ENCODE data around the gene SF3B6.

Gene SF3B6

DNA sequence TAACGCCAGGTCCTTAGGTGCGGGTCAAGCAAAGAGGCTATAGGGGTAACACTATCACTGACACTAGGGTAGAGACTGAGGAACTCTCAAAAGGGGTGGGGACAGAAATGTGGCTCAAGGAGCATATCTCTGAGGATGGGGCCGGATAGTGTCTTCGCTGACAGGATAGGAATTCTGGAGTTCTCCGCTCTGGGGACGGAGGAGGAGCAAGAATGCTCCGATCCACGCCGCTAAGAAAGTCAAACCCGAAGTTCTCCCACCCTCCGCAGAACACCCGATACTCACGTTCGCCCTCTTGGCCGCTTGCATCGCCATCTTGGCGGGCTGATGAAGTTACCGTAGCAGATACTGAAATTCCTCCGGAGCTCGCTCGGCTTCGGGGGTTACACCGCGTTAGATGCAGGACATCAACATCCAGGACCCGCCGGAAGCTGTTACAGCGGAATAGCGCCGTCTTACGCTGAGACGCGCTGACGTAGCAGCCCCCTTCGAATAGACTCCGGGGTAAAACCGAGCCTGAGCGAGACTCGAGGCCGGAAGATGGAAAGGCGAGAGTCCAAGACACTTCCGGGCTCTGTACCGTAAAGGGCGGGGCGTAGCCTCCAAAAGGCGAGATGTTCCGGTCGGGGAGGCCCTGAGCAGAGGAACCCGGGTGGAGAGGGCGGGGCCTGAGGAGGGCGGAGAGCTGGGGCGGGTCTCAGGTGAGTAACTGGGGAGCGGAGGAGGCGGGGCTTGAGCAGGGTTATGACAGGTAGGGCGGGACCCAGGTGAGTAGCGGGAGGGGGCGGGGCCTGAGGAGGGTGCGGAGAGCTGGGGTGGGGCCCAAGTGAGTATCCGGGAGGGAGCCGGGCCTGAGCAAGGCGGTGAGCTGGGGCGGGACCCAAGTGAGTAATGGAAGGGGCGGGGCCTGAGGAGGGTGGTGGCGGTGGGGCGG is at the start of gene SF3B6:
TSS of gene SF3B6 (minus strand) at position 412 of the 934 bp plus-strand sequence. CDS start at position 315, 97 bp downstream.
- Histone ChIP-seq H3K9me3 (ENCODE audit: low read length) (no peaks in the 10 kb centered on the region), H3K4me2 (ENCODE audit: low read length) (peak within 1 kb of the TSS; percentile 82), H2AFZ (ENCODE audit: low read length) (no peak within 1 kb of the TSS)

GRCh38 chr2:24123922-24124580 is 47.9 kb upstream of the SF3B6 start:
- TF ChIP-seq, protein P1, sequence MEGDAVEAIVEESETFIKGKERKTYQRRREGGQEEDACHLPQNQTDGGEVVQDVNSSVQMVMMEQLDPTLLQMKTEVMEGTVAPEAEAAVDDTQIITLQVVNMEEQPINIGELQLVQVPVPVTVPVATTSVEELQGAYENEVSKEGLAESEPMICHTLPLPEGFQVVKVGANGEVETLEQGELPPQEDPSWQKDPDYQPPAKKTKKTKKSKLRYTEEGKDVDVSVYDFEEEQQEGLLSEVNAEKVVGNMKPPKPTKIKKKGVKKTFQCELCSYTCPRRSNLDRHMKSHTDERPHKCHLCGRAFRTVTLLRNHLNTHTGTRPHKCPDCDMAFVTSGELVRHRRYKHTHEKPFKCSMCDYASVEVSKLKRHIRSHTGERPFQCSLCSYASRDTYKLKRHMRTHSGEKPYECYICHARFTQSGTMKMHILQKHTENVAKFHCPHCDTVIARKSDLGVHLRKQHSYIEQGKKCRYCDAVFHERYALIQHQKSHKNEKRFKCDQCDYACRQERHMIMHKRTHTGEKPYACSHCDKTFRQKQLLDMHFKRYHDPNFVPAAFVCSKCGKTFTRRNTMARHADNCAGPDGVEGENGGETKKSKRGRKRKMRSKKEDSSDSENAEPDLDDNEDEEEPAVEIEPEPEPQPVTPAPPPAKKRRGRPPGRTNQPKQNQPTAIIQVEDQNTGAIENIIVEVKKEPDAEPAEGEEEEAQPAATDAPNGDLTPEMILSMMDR (IDR thresholded peaks at IDR 0.05; ENCODE audit: low read length): no peak
- TF ChIP-seq EZH2 (IDR thresholded peaks at IDR 0.05; ENCODE audit: borderline replicate concordance, low read length): no peak
- peak overlapping the region; percentile 97 for H3K4me2 ChIP-seq (ENCODE audit: low read length)

More for the DNA sequence above, at the start of gene SF3B6:
- Histone ChIP-seq H3K27me3 (ENCODE audit: insufficient read depth, low read length) (no peaks in the 10 kb centered on the region), H3K9me2 (ENCODE audit: low read depth, low read length) (no peaks in the 10 kb centered on the region), H3K79me2 (ENCODE audit: insufficient read depth, low read length) (peaks cover 10% of the 10 kb centered on the region), H3K4me3 (ENCODE audit: low read depth, low read length, poor library complexity, severe bottlenecking) (peak within 1 kb of the TSS; percentile 78), H3K4me1 (ENCODE audit: insufficient read depth, low read length, severe bottlenecking) (peaks cover 21% of the 10 kb centered on the region), H3F3A (ENCODE audit: insufficient read depth, low read length) (no peaks in the 10 kb centered on the region), H3K9ac (ENCODE audit: low read length) (peak within 1 kb of the TSS; percentile 77), H4K20me1 (ENCODE audit: insufficient read depth, low read length) (no peaks in the 10 kb centered on the region), H3K27ac (ENCODE audit: low read depth, low read length, poor library complexity, severe bottlenecking) (peak within 1 kb of the TSS; percentile 39), H3K36me3 (ENCODE audit: insufficient read depth, low read length) (peaks cover 18% of the 10 kb centered on the region; the same call in 1 of the 2 replicates)
- TF ChIP-seq EZH2 (IDR thresholded peaks at IDR 0.05; ENCODE audit: borderline replicate concordance, low read length): no peak
- TF ChIP-seq, protein P1 (IDR thresholded peaks at IDR 0.05; ENCODE audit: low read length): no peak

DNA sequence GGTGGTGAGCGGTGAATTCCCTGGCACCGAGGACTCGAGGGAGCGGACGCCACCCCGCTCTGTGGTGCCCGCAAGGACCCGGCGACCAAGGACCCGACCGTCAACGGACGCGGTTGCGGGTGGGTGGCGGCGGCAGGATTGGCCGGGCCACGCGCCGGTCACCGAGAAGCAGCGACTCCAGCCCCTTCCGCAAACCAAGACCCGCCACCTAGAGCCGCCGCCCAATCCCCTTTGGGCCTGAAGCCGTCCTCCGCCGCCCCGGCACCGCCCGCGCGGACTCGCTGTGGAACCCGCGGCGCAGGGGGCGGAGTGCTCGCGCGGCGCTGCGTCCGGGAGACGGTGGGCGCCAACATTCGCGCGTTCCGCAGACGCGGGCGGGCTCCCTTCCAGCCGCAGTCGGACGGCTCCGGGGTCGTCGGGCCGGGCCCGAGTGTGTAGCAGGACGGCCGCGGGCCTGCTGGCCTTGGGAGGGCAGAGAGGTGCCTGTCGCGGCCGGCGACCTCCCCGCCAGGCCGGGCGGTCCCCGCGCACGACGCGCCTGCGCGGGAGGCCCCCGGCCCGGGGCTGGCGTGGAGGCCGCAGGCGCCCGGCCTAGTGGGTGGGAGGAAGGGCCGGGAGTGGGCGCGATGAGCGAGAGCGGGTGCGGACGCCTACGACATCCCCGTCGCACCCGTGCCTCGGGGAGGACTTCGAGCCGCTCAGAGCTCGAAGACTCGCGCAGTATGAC is 47.2 kb upstream of the SF3B6 start, which contains the start of the genes FAM228B and PFN4:
TSS of gene FAM228B (plus strand) at position 275 of the 727 bp plus-strand sequence. CDS start 893 bp downstream, outside the sequence.
TSS of gene PFN4 (minus strand) at position 140 of the 727 bp plus-strand sequence. CDS start 799 bp downstream, outside the sequence.
- Histone ChIP-seq H2AFZ (ENCODE audit: low read length) (no peak within 1 kb of the TSS), H3K27me3 (ENCODE audit: insufficient read depth, low read length) (no peaks in the 10 kb centered on the region), H3K79me2 (ENCODE audit: insufficient read depth, low read length) (peaks cover 7% of the 10 kb centered on the region; the same call in 1 of the 2 replicates), H4K20me1 (ENCODE audit: insufficient read depth, low read length) (no peaks in the 10 kb centered on the region), H3K4me1 (ENCODE audit: insufficient read depth, low read length, severe bottlenecking) (peaks cover 22% of the 10 kb centered on the region), H3K27ac (ENCODE audit: low read depth, low read length, poor library complexity, severe bottlenecking) (peak within 1 kb of the TSS; percentile 69), H3K9me2 (ENCODE audit: low read depth, low read length) (no peaks in the 10 kb centered on the region), H3K4me2 (ENCODE audit: low read length) (peak within 1 kb of the TSS; percentile 97), H3F3A (ENCODE audit: insufficient read depth, low read length) (0 out of 2 replicates have a peak, but pooled peaks cover 5% of the 10 kb centered on the region), H3K4me3 (ENCODE audit: low read depth, low read length, poor library complexity, severe bottlenecking) (peak within 1 kb of the TSS; percentile 77), H3K9ac (ENCODE audit: low read length) (peak within 1 kb of the TSS; percentile 90), H3K9me3 (ENCODE audit: low read length) (no peaks in the 10 kb centered on the region), H3K36me3 (ENCODE audit: insufficient read depth, low read length) (no peaks in the 10 kb centered on the region)
- TF ChIP-seq, protein P1 (IDR thresholded peaks at IDR 0.05; ENCODE audit: low read length): no peak
- TF ChIP-seq EZH2 (IDR thresholded peaks at IDR 0.05; ENCODE audit: borderline replicate concordance, low read length): no peak

More at GRCh38 chr2:24123922-24124580, 47.9 kb upstream of the SF3B6 start:
- H3K9me3 ChIP-seq (ENCODE audit: low read length): no peaks in the 10 kb centered on the region
- H3K27me3 ChIP-seq (ENCODE audit: insufficient read depth, low read length): no peaks in the 10 kb centered on the region
- H3F3A ChIP-seq (ENCODE audit: insufficient read depth, low read length): 0 out of 2 replicates have a peak, but pooled peaks cover 5% of the 10 kb centered on the region
- H3K4me1 ChIP-seq (ENCODE audit: insufficient read depth, low read length, severe bottlenecking): peaks cover 22% of the 10 kb centered on the region
- H3K9me2 ChIP-seq (ENCODE audit: low read depth, low read length): no peaks in the 10 kb centered on the region
- no peaks in the 10 kb centered on the region for H4K20me1 ChIP-seq (ENCODE audit: insufficient read depth, low read length)
- H3K36me3 ChIP-seq (ENCODE audit: insufficient read depth, low read length): no peaks in the 10 kb centered on the region
- peaks cover 7% of the 10 kb centered on the region; the same call in 1 of the 2 replicates for H3K79me2 ChIP-seq (ENCODE audit: insufficient read depth, low read length)
- H3K9ac ChIP-seq (ENCODE audit: low read length): peak overlapping the region; percentile 90
- H3K27ac ChIP-seq (ENCODE audit: low read depth, low read length, poor library complexity, severe bottlenecking): peak overlapping the region; percentile 69
- H3K4me3 ChIP-seq (ENCODE audit: low read depth, low read length, poor library complexity, severe bottlenecking): peak overlapping the region; percentile 77
- no peak overlapping the region for H2AFZ ChIP-seq (ENCODE audit: low read length)

Measured in OCI-LY1 (cell line).